ENCODE data around the gene TRPM8. TPM values are rescaled to one million over a fixed set of nuclear protein-coding genes. Genes with fewer than 3 reads are reported as not detected.
A peak's percentile ranks its signal among the peaks of the same experiment; 100 is the strongest.

Gene TRPM8
- total RNA-seq, 6 experiments from 2014 or later = 23.9 to 99.5 (median 48.6) TPM

GRCh38 chr2:233907627-233908026 is 9.5 kb upstream of the TRPM8 start:
- TF ChIP-seq POLR2A (IDR thresholded peaks at IDR 0.05) = no peak
- TF ChIP-seq CTCF (IDR thresholded peaks at IDR 0.05) = no peak
- Histone ChIP-seq H3K27ac (no peak overlapping the region), H3K4me1 (no peaks in the 10 kb centered on the region), H3K9me3 (no peaks in the 10 kb centered on the region), H3K4me3 (no peak overlapping the region), H3K27me3 (no peaks in the 10 kb centered on the region), H3K36me3 (no peaks in the 10 kb centered on the region)
- DNase-seq (no peak), ATAC-seq (no peak)
- 63% methylated on average over 2 of the region's 3 CpGs for WGBS (ENCODE audit: insufficient coverage, low coverage, low lambda C conversion rate, missing lambda C conversion rate)
- intact Hi-C loops (cut with DNase I) = no loop called here

- DNase-seq = peak in 1 of 3 donors; percentile 38
- peak; percentile 40 to 69 (median 53) for ATAC-seq
- Histone ChIP-seq H3K27ac (no peak overlapping the region), H3K4me1 (no peaks in the 10 kb centered on the region), H3K4me3 (no peak overlapping the region), H3K27me3 (no peaks in the 10 kb centered on the region), H3K9me3 (no peaks in the 10 kb centered on the region), H3K36me3 (no peaks in the 10 kb centered on the region)
- 19% methylated on average over 9 of the region's 9 CpGs for WGBS (ENCODE audit: insufficient coverage, low coverage, low lambda C conversion rate, missing lambda C conversion rate)
- intact Hi-C loops (cut with DNase I) = no loop called here
- no peak for TF ChIP-seq CTCF (IDR thresholded peaks at IDR 0.05)
- TF ChIP-seq POLR2A (IDR thresholded peaks at IDR 0.05) = no peak
Observed at GRCh38 chr2:233912691-233913423, 4.3 kb upstream of the TRPM8 start.

- ATAC-seq (peak in 3 of 4 donors; percentile 31 to 53 (median 42)), DNase-seq (no peak)
- 12% methylated on average over 2 of the region's 2 CpGs for WGBS (ENCODE audit: insufficient coverage, low coverage, low lambda C conversion rate, missing lambda C conversion rate)
- TF ChIP-seq POLR2A (IDR thresholded peaks at IDR 0.05) (no peak), CTCF (IDR thresholded peaks at IDR 0.05) (peak in 3 of 4 donors; percentile 19 to 32 (median 31))
- Histone ChIP-seq H3K4me3 (no peak overlapping the region), H3K4me1 (no peaks in the 10 kb centered on the region), H3K27ac (no peak overlapping the region), H3K9me3 (no peaks in the 10 kb centered on the region), H3K27me3 (no peaks in the 10 kb centered on the region), H3K36me3 (no peaks in the 10 kb centered on the region)
- intact Hi-C loops (cut with DNase I) = no loop called here
Observed at GRCh38 chr2:233915128-233915527, 2.0 kb upstream of the TRPM8 start.

GRCh38 chr2:233919319-233919718 is 2.1 kb downstream of the TRPM8 start:
- H3K4me1 ChIP-seq = no peaks in the 10 kb centered on the region
- H3K36me3 ChIP-seq = no peaks in the 10 kb centered on the region
- no peak overlapping the region for H3K4me3 ChIP-seq
- DNase-seq (no peak), ATAC-seq (no peak)
- intact Hi-C loops (cut with DNase I) = no loop called here
- WGBS (ENCODE audit: insufficient coverage, low coverage, low lambda C conversion rate, missing lambda C conversion rate) = 40% methylated on average over 1 of the region's 1 CpG
- TF ChIP-seq POLR2A (IDR thresholded peaks at IDR 0.05) = no peak
- TF ChIP-seq CTCF (IDR thresholded peaks at IDR 0.05) = no peak
- no peaks in the 10 kb centered on the region for H3K27me3 ChIP-seq
- no peak overlapping the region for H3K27ac ChIP-seq
- no peaks in the 10 kb centered on the region for H3K9me3 ChIP-seq

Measured in right lobe of liver (tissue), 6 donors.